AG04450 (cell line): ENCODE data around the gene CASP2. TPM values are rescaled to one million over a fixed set of nuclear protein-coding genes. Genes with fewer than 3 reads are reported as not detected.
"Not testable (repeated sequence)": the region's sequence is repeated elsewhere in the genome, so short reads cannot be mapped to it uniquely, and the experiment has no call there.

Source experiments
- CTCF ChIA-PET: fragments of 300-600, 350-600 bp; formaldehyde crosslinking; extraction: SDS; loops from one replicate; lab custom pipeline; 2022; ENCODE audit warnings: antibody characterized with exemption, inconsistent platforms; lab: Charles Lee
- POLR2A ChIA-PET: fragments of 350-600 bp; formaldehyde crosslinking; extraction: SDS; loops from one replicate; lab custom pipeline; 2021; ENCODE audit warnings: antibody characterized with exemption, inconsistent platforms; lab: Yijun Ruan, JAX
- DNase-seq: peaks from one replicate; pipeline ENCODE4 v3.0.0-alpha.2; 2011; ENCODE audit warnings: low read depth, low spot score
- H3K27ac ChIP-seq: one replicate; pipeline ENCODE4 v1.5.1; 2012; ENCODE audit warnings: low read depth, low read length, control low read depth
- H3K27me3 ChIP-seq: one replicate; pipeline ENCODE4 v1.6.0; 2012; ENCODE audit warnings: low read length; ENCODE audit not compliant: control insufficient read depth, insufficient read depth
- H3K4me3 ChIP-seq: 2 replicates; pipeline ENCODE4 v1.5.1; 2011; ENCODE audit warnings: mild to moderate bottlenecking, low read depth, low read length, control low read depth
- H3K9me3 ChIP-seq: 2 replicates; pipeline ENCODE4 v1.5.1; 2012; ENCODE audit warnings: low read length; ENCODE audit not compliant: control insufficient read depth, insufficient read depth
- polyA plus RNA-seq: library from polyadenylated mRNA; depleted of rRNA; stranded (reverse); fragments of >200 nt; gene quantifications from 2 replicates; pipeline ENCODE4 v1.2.3, GENCODE V29; 2011
- TF ChIP-seq, protein P1 (sequence below): IDR thresholded peaks from 2 replicates; pipeline ENCODE4 v1.5.1; 2011; ENCODE audit warnings: low read depth, low read length, control low read depth, inconsistent platforms

The CASP2 gene
- polyA plus RNA-seq, 1 experiment, result 21.8 TPM

DNA sequence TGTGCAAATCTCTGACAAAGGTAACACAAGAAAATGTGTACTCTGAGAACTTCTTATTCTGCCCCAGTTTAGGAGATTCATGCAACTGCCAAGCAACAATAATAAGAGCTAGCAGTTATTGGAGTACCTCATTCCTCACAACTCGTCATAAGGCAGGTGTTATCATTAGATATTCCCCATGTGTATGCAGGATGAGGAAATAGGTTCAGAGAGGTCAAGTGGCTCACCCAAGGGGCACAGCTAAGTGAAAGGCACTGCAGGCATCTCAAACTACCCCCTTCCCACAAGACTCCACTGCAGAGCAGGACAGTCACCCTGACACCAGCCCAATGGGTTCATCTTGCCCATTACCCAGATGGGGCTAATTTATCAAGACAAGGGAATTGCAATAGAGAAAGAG lies 26.2 kb upstream of the CASP2 start:
- H3K4me3 ChIP-seq, result no peak overlapping the region

DNA sequence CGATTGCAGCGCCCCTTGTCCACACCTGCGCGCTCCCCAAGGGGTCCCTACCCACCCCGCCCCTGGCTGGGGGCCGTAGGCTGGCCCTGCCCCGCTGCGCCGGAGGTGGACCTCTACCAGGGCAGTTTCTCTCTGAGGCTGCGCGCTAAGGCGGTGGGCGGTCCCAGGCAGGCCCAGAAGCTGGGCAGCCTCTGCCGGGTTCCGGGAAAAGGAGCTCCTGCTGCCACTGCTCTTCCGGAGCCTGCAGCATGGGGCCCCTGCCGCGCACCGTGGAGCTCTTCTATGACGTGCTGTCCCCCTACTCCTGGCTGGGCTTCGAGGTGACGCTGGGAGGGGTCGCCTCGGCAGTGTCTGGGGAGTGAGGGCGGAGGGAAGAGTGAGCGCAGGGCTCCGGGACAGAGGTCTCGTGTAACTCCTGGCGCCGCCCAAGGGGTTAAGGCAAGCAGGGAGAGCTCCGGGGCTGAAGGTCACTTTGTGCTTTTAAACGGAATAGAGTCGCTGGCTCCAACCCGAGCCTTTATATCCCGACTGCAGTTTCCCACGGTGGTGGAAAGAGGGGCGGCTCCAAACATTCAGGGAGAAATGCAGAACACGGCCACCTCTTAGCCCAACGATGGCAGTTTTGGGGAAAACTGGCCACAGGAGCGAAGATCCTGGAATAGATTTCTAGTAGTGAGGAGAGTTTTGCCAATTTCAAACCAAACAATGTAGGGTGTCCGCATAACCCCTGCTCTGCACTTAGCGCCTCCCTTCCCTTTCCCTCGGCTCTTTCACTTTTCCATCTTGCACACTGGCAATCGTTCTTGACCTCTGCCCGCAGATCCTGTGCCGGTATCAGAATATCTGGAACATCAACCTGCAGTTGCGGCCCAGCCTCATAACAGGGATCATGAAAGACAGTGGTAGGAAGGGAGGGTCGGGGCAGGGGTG lies 24.6 kb upstream of the CASP2 start, which contains the start of gene GSTK1:
GSTK1 (plus strand) TSS at position 176 of the 930 bp plus-strand sequence; CDS start at position 249, 73 bp downstream.
- peak within 1 kb of the TSS; percentile 86 for H3K4me3 ChIP-seq
- H3K27me3 ChIP-seq, result no peaks in the 10 kb centered on the region
- ChIA-PET CTCF (interaction anchor here (0.9 to 6.7 kb wide), 7 partner anchors 8 to 153 kb away, joined by 3 to 57 read pairs (median 6); partner anchors contain the start of gene CASP2), POLR2A (interaction anchor here (0.6 to 1.6 kb wide), 5 partner anchors 19 to 141 kb away, joined by 3 to 20 read pairs (median 4); partner anchors contain the start of genes CASP2 and ZYX)
- H3K9me3 ChIP-seq, result no peaks in the 10 kb centered on the region; the same call in 1 of the 2 replicates
- TF ChIP-seq, protein P1, sequence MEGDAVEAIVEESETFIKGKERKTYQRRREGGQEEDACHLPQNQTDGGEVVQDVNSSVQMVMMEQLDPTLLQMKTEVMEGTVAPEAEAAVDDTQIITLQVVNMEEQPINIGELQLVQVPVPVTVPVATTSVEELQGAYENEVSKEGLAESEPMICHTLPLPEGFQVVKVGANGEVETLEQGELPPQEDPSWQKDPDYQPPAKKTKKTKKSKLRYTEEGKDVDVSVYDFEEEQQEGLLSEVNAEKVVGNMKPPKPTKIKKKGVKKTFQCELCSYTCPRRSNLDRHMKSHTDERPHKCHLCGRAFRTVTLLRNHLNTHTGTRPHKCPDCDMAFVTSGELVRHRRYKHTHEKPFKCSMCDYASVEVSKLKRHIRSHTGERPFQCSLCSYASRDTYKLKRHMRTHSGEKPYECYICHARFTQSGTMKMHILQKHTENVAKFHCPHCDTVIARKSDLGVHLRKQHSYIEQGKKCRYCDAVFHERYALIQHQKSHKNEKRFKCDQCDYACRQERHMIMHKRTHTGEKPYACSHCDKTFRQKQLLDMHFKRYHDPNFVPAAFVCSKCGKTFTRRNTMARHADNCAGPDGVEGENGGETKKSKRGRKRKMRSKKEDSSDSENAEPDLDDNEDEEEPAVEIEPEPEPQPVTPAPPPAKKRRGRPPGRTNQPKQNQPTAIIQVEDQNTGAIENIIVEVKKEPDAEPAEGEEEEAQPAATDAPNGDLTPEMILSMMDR, result no peak
- H3K27ac ChIP-seq, result peak within 1 kb of the TSS; percentile 31
- DNase-seq, result peak; percentile 16

More for the DNA sequence above, 26.2 kb upstream of the CASP2 start:
- Histone ChIP-seq H3K9me3 (no peaks in the 10 kb centered on the region; the same call in 1 of the 2 replicates), H3K27ac (no peak overlapping the region), H3K27me3 (no peaks in the 10 kb centered on the region)
- TF ChIP-seq, protein P1, result no peak
- POLR2A ChIA-PET, result interaction anchor here (0.7 kb wide), 1 partner anchor 119 kb away, joined by 4 read pairs; the partner anchor contains the start of gene ZYX
- no peak for DNase-seq
- CTCF ChIA-PET, result interaction anchor here (0.5 to 6.7 kb wide), 4 partner anchors 22 to 155 kb away, joined by 3 to 57 read pairs (median 6); partner anchors contain the start of gene CASP2

DNA sequence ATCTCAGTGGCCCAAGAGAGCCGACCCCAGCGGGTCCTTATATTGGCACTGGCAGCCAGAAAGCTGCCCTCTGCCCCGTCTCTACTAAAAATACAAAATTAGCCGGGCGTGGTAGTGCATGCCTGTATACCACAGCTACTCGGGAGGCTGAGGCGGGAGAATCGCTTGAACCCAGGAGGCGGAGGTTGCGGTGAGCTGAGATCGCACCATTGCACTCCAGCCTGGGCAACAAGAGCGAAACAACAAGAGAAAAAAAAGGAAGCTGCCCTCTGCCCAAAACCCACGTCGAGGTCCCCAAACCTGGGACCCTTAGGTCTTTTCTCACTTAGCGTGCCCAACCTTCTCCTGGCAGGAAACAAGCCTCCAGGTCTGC lies 24.0 kb upstream of the CASP2 start:
- POLR2A ChIA-PET, result interaction anchor here (0.9 to 1.6 kb wide), 3 partner anchors 24 to 116 kb away, joined by 4 to 20 read pairs (median 6); partner anchors contain the start of genes CASP2 and ZYX
- not testable (repeated sequence) for H3K27ac ChIP-seq, DNase-seq, H3K9me3 ChIP-seq, H3K27me3 ChIP-seq
- CTCF ChIA-PET, result interaction anchor here (0.6 to 6.7 kb wide), 5 partner anchors 15 to 410 kb away, joined by 3 to 57 read pairs (median 6); partner anchors contain the start of gene EPHB6
- H3K4me3 ChIP-seq, result peak overlapping the region; percentile 86

DNA sequence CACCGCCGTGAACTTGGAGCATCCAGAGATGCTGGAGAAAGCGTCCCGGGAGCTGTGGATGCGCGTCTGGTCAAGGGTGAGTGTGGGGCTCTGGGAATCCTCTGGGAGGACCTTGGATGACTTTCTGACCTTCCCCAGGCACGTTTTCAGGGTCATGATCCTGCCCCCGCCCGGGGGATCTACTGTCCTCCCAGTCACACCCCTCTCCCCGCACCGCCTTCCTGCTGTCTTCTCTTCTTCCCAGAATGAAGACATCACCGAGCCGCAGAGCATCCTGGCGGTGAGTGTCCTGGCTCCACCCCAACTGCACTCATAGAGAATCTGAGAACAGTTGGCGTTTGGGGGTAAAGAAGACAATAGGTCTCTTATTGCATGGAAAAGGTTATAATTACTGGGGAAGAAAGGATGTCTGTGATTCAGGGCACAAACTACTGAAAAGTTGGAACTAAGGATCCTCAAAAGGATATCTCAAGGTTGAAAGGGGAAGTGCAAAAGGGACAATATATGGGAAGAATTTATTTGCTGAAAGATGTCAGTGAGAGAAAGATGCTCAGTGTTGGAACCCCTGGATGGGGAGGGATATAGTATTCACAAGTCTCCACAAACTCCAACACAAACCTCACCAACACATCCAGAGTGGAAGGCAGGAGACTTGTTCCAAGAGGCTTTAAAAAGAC lies 23.0 kb upstream of the CASP2 start:
- CTCF ChIA-PET, result interaction anchor here (0.7 to 6.7 kb wide), 3 partner anchors 25 to 50 kb away, joined by 3 to 57 read pairs (median 3); no protein-coding TSS in a partner anchor
- no peak overlapping the region for H3K4me3 ChIP-seq

More for the DNA sequence above, 23.0 kb upstream of the CASP2 start:
- TF ChIP-seq, protein P1, result no peak
- no peak for DNase-seq
- POLR2A ChIA-PET, result no interaction called here
- H3K27ac ChIP-seq, result no peak overlapping the region
- H3K27me3 ChIP-seq, result no peaks in the 10 kb centered on the region
- H3K9me3 ChIP-seq, result no peaks in the 10 kb centered on the region; the same call in 1 of the 2 replicates
